BE2C (cell line): ENCODE measurements around the gene KIZ. TPM values are rescaled to one million over a fixed set of nuclear protein-coding genes. Genes with fewer than 3 reads are reported as not detected.
A peak's percentile ranks its signal among the peaks of the same experiment; 100 is the strongest.

Experiments
- DNase-seq: peaks from one replicate; pipeline ENCODE4 v3.0.0-alpha.2; 2020
- H3K27me3 ChIP-seq: fragments of 250-450 bp; sonication (Bioruptor Pico); 2 replicates; pipeline ENCODE4 v1.5.1; 2020; ENCODE audit warnings: mild to moderate bottlenecking
- H3K36me3 ChIP-seq: fragments of 250-450 bp; sonication (Bioruptor Pico); 2 replicates; pipeline ENCODE4 v1.5.1; 2020; ENCODE audit warnings: mild to moderate bottlenecking
- H3K4me1 ChIP-seq: fragments of 250-450 bp; sonication (Bioruptor Pico); 2 replicates; pipeline ENCODE4 v1.5.1; 2020
- H3K4me3 ChIP-seq: 2 replicates; pipeline ENCODE4 v1.5.1; 2011; ENCODE audit warnings: low read depth, low read length
- H3K9me3 ChIP-seq: fragments of 250-450 bp; sonication (Bioruptor Pico); 2 replicates; pipeline ENCODE4 v1.5.1; 2020
- polyA plus RNA-seq: library from polyadenylated mRNA; unstranded; fragments of >200 nt; gene quantifications from one replicate; pipeline ENCODE4 v1.2.1, GENCODE V29; 2012; ENCODE audit warnings: low read depth, missing spikeins; ENCODE audit not compliant: insufficient read length, insufficient read depth
- TF ChIP-seq, protein P1 (sequence below): IDR thresholded peaks from 2 replicates; pipeline ENCODE4 v1.5.1; 2012; ENCODE audit warnings: mild to moderate bottlenecking, low read depth, low read length

KIZ gene, protein sequence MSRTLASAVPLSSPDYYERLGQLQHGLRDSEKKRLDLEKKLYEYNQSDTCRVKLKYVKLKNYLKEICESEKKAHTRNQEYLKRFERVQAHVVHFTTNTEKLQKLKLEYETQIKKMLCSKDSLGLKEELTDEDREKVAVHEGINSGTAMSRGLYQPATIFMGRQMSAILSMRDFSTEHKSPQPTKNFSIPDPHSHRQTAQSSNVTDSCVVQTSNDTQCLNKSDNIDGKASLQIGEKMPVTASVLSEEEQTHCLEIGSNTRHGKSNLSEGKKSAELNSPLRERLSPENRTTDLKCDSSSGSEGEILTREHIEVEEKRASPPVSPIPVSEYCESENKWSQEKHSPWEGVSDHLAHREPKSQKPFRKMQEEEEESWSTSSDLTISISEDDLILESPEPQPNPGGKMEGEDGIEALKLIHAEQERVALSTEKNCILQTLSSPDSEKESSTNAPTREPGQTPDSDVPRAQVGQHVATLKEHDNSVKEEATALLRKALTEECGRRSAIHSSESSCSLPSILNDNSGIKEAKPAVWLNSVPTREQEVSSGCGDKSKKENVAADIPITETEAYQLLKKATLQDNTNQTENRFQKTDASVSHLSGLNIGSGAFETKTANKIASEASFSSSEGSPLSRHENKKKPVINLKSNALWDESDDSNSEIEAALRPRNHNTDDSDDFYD
- 15.3 TPM for polyA plus RNA-seq

- peak; percentile 99 for DNase-seq
- Histone ChIP-seq H3K27me3 (no peaks in the 10 kb centered on the region), H3K4me1 (no peaks in the 10 kb centered on the region; the same call in 1 of the 2 replicates), H3K4me3 (peak within 1 kb of the TSS; percentile 88), H3K36me3 (no peaks in the 10 kb centered on the region), H3K9me3 (no peaks in the 10 kb centered on the region)
- TF ChIP-seq, protein P1, sequence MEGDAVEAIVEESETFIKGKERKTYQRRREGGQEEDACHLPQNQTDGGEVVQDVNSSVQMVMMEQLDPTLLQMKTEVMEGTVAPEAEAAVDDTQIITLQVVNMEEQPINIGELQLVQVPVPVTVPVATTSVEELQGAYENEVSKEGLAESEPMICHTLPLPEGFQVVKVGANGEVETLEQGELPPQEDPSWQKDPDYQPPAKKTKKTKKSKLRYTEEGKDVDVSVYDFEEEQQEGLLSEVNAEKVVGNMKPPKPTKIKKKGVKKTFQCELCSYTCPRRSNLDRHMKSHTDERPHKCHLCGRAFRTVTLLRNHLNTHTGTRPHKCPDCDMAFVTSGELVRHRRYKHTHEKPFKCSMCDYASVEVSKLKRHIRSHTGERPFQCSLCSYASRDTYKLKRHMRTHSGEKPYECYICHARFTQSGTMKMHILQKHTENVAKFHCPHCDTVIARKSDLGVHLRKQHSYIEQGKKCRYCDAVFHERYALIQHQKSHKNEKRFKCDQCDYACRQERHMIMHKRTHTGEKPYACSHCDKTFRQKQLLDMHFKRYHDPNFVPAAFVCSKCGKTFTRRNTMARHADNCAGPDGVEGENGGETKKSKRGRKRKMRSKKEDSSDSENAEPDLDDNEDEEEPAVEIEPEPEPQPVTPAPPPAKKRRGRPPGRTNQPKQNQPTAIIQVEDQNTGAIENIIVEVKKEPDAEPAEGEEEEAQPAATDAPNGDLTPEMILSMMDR: peak; percentile 31
These were observed at the start of gene KIZ for GRCh38 chr20:21125849-21126580. KIZ (plus strand) TSS chr20:21126082; CDS start chr20:21126116, 34 bp downstream.

GRCh38 chr20:21077809-21078345, 48.0 kb upstream of the KIZ start:
- TF ChIP-seq, protein P1: no peak

DNA sequence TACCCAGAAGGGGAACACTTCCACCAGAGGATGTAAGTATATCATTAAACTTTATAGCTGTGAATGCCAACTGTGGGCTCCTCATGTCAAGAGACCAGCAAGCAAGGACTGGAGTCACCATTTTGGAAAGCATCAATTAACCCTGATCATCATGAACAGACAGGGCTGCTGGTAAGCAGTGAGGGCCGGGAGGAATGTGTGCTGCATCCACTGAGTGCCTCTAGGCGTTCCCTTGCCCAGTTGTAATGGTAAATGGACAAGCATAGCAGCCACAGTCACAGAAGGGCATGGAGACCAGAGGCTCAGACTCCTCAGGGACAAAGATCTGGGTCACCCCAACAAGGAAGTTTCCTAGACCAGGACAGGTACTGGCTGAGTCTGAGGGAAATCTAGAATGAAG, 43.3 kb upstream of the KIZ start:
- no peaks in the 10 kb centered on the region for H3K9me3 ChIP-seq
- no peak for DNase-seq
- H3K4me3 ChIP-seq: no peak overlapping the region
- H3K27me3 ChIP-seq: 0 out of 2 replicates have a peak, but pooled peaks cover 4% of the 10 kb centered on the region
- no peaks in the 10 kb centered on the region for H3K36me3 ChIP-seq
- H3K4me1 ChIP-seq: no peaks in the 10 kb centered on the region
- TF ChIP-seq, protein P1: no peak

More at GRCh38 chr20:21077809-21078345, 48.0 kb upstream of the KIZ start:
- 0 out of 2 replicates have a peak, but pooled peaks cover 5% of the 10 kb centered on the region for H3K27me3 ChIP-seq
- no peaks in the 10 kb centered on the region for H3K9me3 ChIP-seq
- no peak for DNase-seq
- H3K4me3 ChIP-seq: no peak overlapping the region
- peaks cover 3% of the 10 kb centered on the region; the same call in 1 of the 2 replicates for H3K4me1 ChIP-seq
- H3K36me3 ChIP-seq: no peaks in the 10 kb centered on the region

- H3K4me1 ChIP-seq: no peaks in the 10 kb centered on the region
- H3K27me3 ChIP-seq: no peaks in the 10 kb centered on the region
- DNase-seq: no peak
- H3K4me3 ChIP-seq: no peak overlapping the region
- H3K36me3 ChIP-seq: no peaks in the 10 kb centered on the region
- no peaks in the 10 kb centered on the region for H3K9me3 ChIP-seq
- TF ChIP-seq, protein P1: no peak
These were observed 42.0 kb upstream of the KIZ start for GRCh38 chr20:21083825-21084325.

DNA sequence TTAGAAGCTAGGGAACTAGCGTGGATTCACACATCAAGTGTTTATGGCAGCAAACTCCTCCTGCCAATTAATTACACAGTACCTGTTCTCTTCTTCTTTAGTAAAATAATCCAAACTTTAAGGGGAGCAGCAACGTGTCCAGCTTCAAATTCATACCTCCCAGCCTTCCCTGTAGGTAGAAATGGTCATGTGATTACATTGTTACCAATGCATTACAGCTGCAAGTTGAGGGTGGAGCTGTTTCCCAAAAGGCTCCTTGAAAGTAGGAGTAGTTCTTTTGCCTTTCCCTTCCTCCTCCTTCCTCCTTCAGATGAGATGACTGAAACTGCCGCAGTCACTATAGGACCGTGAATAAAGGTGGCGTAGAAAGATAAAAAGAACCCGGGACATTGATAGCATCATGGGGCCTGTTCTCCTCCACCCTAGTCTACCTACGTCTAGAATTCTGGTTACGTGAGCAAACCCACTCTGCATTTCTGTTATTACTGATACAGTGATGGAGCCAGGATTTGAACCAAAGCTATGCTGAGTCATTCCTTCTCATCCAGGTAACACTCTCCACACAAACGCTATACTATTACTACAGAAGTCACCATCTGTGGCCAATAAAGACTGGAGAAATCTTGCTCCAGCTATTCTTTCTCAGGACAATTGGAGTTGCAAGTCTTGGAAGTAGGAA, 37.9 kb upstream of the KIZ start:
- TF ChIP-seq, protein P1: no peak
- Histone ChIP-seq H3K4me1 (no peaks in the 10 kb centered on the region), H3K27me3 (no peaks in the 10 kb centered on the region), H3K9me3 (no peaks in the 10 kb centered on the region), H3K4me3 (no peak overlapping the region), H3K36me3 (no peaks in the 10 kb centered on the region)
- no peak for DNase-seq
